GM13976 (cell line): ENCODE data around the gene GRM2.

Source experiments
- DNase-seq: peaks from one replicate; pipeline ENCODE4 v3.0.0; 2012; ENCODE audit warnings: low spot score
- CTCF ChIP-seq: IDR thresholded peaks from 2 replicates; pipeline ENCODE4 v1.5.1; 2012; ENCODE audit warnings: borderline replicate concordance, mild to moderate bottlenecking; ENCODE audit not compliant: insufficient read depth; ENCODE audit errors: extremely low read depth, missing control alignments, control extremely low read depth
- in situ Hi-C: fragments of 300-500 bp; cut with MboI; formaldehyde crosslinking; loops from one replicate; pipeline ENCODE4 v1.12.0; 2022; ENCODE audit warnings: low sequenced_read_pairs, mixed read lengths, inconsistent platforms; ENCODE audit not compliant: unreplicated experiment

Gene GRM2

DNA sequence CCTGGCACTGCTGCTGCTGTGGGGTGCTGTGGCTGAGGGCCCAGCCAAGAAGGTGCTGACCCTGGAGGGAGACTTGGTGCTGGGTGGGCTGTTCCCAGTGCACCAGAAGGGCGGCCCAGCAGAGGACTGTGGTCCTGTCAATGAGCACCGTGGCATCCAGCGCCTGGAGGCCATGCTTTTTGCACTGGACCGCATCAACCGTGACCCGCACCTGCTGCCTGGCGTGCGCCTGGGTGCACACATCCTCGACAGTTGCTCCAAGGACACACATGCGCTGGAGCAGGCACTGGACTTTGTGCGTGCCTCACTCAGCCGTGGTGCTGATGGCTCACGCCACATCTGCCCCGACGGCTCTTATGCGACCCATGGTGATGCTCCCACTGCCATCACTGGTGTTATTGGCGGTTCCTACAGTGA, 2.1 kb downstream of the GRM2 start:
- no peak for TF ChIP-seq CTCF
- in situ Hi-C loops, result no loop called here
- no peak for DNase-seq

DNA sequence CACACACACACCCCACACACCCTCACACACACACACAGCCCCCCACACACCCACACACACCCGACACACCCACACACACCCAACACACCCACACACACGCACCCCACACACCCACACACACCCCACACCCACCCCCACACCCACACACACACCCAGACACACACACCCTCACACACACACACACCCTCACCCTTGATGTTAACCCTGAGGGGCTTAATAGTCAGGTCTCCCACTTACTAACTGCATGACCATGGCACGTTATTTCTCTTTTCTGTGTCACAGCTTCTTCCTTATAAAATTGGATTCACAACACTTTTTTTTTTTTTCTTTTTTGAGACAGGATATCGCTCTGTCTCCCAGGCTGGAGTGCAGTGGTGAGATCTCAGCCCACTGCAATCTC, 2.8 kb downstream of the GRM2 start:
- no peak for TF ChIP-seq CTCF
- no peak for DNase-seq
- in situ Hi-C loops, result no loop called here

- TF ChIP-seq CTCF, result no peak
- no peak for DNase-seq
- in situ Hi-C loops, result no loop called here
These were observed 3.9 kb downstream of the GRM2 start for GRCh38 chr3:51710631-51711351.

- in situ Hi-C loops, result no loop called here
- TF ChIP-seq CTCF, result no peak
- no peak for DNase-seq
These were observed 4.6 kb downstream of the GRM2 start for GRCh38 chr3:51711352-51712037.

DNA sequence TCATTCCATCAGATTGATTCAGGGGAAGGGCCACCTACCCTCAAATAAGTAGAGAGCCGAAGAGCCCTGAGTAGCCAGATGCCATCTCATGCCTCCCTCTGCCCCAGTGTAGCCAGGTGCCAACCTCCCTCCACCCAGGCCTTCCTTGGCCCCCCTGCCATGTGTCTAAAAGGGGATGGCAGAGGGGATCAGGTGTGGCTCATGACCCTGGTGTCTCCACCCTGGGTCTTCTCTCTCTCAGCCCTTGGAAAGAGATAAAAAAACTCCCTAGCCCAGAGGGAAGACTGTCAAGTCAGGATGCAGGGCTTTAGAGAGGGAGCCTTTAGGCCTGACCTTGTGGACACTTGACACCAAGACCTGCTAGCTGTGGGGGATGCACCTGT, 5.2 kb downstream of the GRM2 start:
- in situ Hi-C loops, result no loop called here
- TF ChIP-seq CTCF, result no peak
- DNase-seq, result no peak

GRCh38 chr3:51712511-51712931, 5.7 kb downstream of the GRM2 start:
- in situ Hi-C loops, result no loop called here
- TF ChIP-seq CTCF, result no peak
- DNase-seq, result no peak
